Stimulated activated CD8-positive, alpha-beta memory T cell treated with anti-CD3 and anti-CD28 coated beads, Interleukin-12 subunit alpha, Interleukin-12 subunit beta, amount 100 ng/mL, for 24 hours (primary cell): ENCODE results near the gene CLPTM1L.
"Not testable (repeated sequence)": the region's sequence is repeated elsewhere in the genome, so short reads cannot be mapped to it uniquely, and the experiment has no call there.

Experiments
- DNase-seq: peaks from one replicate; pipeline ENCODE4 v3.0.0-alpha.2; 2020; ENCODE audit errors: extremely low read depth

CLPTM1L gene

GRCh38 chr5:1292139-1292538 is 52.8 kb downstream of the CLPTM1L start:
- DNase-seq: no peak

- no peak for DNase-seq
Observed at GRCh38 chr5:1291611-1292080, 53.3 kb downstream of the CLPTM1L start.

GRCh38 chr5:1290956-1291355 is 53.9 kb downstream of the CLPTM1L start:
- DNase-seq: not testable (repeated sequence)

DNA sequence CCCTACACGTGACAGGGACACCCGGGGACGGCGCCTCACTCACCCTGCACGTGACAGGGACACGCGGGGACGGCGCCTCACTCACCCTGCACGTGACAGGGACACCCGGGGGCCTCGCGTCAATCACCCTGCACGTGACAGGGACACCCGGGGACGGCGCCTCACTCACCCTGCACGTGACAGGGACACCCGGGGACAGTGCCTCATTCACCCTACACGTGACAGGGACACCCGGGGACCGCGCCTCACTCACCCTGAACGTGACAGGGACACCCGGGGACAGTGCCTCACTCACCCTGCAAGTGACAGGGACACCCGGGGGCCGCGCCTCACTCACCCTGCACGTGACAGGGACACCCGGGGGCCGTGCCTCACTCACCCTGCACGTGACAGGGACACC is 55.3 kb downstream of the CLPTM1L start:
- not testable (repeated sequence) for DNase-seq

DNA sequence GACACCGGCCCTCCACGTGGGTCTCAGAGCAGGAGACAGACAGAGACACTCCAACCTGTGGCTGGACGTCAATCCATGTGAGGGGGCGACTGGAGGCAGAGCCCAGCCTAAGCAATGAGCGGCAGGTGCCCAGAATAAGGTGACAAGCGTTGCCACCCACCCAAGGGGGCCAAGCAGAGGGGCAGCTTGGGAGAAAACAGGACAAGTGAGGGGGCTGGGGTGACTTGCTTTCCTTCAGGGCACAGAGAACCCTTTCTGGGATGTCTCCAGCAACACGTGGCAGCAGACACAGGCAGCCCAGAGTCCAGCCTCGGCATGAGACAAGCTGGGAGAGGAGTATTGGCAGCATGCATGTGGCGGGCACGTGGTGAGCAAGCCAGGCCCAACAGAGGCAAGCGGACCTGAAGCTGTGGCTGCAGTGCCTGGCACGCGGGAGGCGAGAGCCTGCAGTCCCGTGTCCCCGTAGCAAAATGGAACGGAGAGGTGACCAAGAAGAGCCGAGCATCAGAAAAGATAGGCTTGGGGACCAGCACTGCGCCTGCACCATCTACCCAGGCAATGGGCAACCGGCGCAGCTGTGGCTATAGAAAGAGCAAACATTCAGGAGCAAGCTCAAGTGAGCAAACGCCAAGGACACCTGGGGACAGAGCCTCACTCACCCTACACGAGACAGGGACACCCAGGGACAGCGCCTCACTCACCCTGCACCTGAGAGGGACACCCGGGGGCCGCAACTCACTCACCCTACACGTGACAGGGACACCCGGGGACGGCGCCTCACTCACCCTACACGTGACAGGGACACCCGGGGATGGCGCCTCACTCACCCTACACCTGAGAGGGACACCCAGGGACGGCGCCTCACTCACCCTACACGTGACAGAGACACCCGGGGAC is 56.2 kb downstream of the CLPTM1L start:
- DNase-seq: no peak

DNA sequence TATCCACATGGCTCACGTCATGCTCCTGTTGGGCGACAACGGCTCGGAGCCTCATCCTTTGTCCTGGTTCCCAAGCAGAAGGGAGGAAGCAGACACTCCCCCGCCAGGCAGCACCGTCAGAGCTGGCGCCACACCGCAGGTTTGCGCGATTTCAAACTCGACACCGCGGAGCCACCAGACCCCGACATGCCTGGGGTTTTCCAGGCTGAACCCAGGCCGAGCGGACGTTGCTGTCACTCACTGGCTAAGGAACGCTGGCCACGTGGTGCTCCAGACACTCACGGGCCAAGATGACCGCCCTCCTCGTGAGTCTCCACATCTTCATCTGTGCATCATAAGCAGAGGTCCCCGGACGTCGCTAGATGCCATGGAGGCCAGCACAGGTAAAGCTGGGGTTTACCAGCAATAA is 59.0 kb downstream of the CLPTM1L start:
- DNase-seq: no peak

GRCh38 chr5:1285141-1285540 is 59.8 kb downstream of the CLPTM1L start:
- no peak for DNase-seq

- DNase-seq: not testable (repeated sequence)
Observed at GRCh38 chr5:1284336-1284970, 60.4 kb downstream of the CLPTM1L start.

GRCh38 chr5:1283729-1284041 is 61.2 kb downstream of the CLPTM1L start:
- DNase-seq: not testable (repeated sequence)

DNA sequence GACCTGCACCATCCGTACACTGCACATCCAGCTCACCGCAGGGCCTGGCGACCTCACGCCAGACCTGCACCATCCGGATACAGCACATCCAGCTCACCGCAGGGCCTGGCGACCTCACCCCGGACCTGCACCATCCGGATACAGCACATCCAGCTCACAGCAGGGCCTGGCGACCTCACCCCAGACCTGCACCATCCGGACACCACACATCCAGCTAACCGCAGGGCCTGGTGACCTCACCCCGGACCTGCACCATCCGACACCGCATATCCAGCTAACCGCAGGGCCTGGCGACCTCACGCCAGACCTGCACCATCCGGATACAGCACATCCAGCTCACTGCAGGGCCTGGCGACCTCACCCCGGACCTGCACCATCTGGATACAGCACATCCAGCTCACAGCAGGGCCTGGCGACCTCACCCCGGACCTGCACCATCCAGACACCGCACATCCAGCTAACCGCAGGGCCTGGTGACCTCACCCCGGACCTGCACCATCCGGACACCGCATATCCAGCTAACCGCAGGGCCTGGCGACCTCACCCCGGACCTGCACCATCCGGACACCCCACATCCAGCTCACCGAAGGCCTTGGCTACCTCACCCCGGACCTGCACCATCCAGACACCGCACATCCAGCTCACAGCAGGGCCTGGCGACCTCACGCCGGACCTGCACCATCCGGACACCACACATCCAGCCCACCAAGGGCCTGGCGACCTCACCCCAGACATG is 61.7 kb downstream of the CLPTM1L start:
- not testable (repeated sequence) for DNase-seq

- no peak for DNase-seq
Observed at GRCh38 chr5:1282131-1282992, 62.5 kb downstream of the CLPTM1L start.

GRCh38 chr5:1281038-1281882 is 63.6 kb downstream of the CLPTM1L start:
- DNase-seq: no peak

GRCh38 chr5:1280177-1281037 is 64.5 kb downstream of the CLPTM1L start:
- no peak for DNase-seq

DNA sequence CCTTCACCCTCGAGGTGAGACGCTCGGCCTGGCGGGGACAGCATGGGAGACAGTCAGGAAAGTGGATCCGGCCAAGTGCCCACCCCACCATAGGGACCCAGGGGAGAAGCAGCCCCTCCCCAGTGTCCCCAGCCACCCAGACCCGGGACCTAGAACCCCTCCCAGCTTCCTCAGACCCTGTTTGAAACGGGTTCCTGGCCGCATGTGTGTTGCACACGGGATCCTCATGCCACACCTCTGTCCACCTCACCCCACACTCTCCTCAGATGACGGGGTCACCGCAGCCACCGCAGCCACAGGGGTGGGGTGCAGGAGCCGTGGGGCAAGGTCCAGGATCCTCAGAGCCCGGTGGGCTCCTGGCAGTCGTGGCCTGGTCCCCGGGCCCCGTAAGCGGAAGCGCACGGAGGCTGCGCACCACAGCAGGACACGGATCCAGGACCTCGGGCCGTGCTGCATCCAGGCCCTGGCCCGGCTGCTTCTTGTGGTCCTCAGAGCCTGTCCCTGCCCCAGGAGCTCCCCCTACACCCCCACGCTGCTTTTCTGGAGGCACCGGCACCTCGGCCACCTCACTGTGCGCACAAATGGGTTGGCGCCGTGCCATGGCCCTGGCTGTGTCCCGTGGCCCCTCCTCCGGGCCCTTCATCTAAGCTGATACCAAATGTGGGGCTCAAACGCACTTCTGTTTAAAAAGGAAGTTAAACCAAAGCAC is 65.3 kb downstream of the CLPTM1L start:
- DNase-seq: no peak

DNA sequence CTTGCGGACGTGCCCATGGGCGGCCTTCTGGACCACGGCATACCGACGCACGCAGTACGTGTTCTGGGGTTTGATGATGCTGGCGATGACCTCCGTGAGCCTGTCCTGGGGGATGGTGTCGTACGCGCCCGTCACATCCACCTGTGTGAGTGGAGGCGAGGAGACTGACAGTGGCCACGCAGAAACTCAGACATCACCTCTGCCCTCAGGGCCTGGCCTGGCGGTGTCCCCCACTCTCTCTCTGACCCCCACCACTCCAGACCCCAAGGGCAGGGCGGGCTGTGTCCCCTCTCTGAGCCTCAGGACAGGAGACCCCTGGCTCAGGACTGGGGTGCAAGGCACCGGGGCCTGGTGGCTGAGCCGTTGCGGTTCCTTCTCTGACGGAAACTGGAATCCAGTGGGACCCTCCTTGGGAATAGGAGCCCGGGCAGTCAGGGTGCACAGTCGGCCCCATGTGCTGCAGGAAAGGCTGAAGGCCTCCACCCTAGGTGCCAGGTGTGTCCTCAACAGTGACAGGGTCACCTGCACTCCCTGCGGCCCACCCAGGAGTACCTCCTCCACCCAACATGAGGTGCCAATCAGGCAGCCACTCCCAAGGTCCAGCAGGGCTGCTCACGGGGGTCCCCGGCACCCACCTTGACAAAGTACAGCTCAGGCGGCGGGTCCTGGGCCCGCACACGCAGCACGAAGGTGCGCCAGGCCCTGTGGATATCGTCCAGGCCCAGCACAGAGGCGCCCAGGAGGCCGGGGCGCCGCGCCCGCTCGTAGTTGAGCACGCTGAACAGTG is 66.0 kb downstream of the CLPTM1L start:
- DNase-seq: no peak

DNA sequence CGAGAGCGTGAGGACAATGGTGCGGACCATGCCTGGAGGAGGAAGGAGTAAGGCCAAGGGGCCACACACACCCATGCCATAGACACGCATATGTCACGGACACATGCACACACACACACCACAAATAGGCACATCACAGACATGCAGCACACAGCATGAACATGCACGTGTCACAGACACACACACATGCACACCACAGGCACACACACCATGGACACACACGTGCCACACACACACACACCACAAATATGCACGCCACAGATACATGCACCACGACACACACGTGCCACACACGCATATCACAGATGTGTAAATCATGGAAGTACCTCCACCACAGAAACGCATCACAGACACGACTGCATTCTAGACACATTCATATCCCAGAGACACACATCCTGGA is 66.7 kb downstream of the CLPTM1L start:
- DNase-seq: no peak

DNA sequence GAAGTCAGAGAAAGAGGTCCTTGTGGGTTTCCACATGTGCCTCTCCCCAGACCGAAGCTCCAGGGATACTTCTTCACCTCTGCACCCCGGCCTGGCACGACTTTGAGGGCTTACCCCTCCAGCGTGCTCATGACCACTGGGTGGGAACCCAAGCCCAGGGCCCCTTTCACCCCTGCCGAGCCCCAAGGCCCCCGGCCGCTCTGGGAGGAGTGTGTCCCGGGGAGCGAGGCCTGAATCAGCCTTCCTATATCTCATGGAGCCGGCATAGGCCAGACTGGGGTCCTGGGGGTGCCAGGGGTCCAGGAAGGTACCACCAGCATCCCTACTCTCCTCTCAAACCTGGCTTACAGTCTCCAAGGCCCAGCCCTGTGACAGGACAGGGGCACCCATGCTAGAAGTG is 67.1 kb downstream of the CLPTM1L start:
- DNase-seq: no peak

- DNase-seq: no peak
Observed at GRCh38 chr5:1277331-1277730, 67.6 kb downstream of the CLPTM1L start.
